Fibroblast of skin of left biceps (primary cell): ENCODE measurements around the gene NDOR1.

ENCODE experiments used
- DNase-seq, 2 experiments: peaks; one replicate each; pipeline ENCODE4 v3.0.0-alpha.2; 2013; ENCODE audit warnings: low read depth in 2 of 2

The NDOR1 gene

GRCh38 chr9:137167747-137168572 is 37.5 kb upstream of the NDOR1 start:
- no peak for DNase-seq

- DNase-seq: no peak
Observed at GRCh38 chr9:137168573-137168903, 37.0 kb upstream of the NDOR1 start.

GRCh38 chr9:137168904-137169856 is 36.3 kb upstream of the NDOR1 start:
- no peak for DNase-seq

GRCh38 chr9:137169896-137170358 is 35.6 kb upstream of the NDOR1 start, which contains the start of gene LRRC26:
TSS of gene LRRC26 (minus strand) at chr9:137170051. CDS start at chr9:137169943, 108 bp downstream.
- DNase-seq: no peak

- no peak for DNase-seq
Observed at GRCh38 chr9:137170486-137171148, 34.9 kb upstream of the NDOR1 start.

- DNase-seq: no peak
Observed at GRCh38 chr9:137171149-137171900, 34.2 kb upstream of the NDOR1 start.

GRCh38 chr9:137172901-137173795 is 32.4 kb upstream of the NDOR1 start:
- no peak for DNase-seq

- DNase-seq: no peak
Observed at GRCh38 chr9:137173796-137174664, 31.5 kb upstream of the NDOR1 start.

- no peak for DNase-seq
Observed at GRCh38 chr9:137174722-137175293, 30.7 kb upstream of the NDOR1 start.

GRCh38 chr9:137175345-137175961 is 30.0 kb upstream of the NDOR1 start:
- no peak for DNase-seq

- no peak for DNase-seq
Observed at GRCh38 chr9:137176302-137177182, 29.0 kb upstream of the NDOR1 start.

- DNase-seq: no peak
Observed at GRCh38 chr9:137178201-137178938, 27.1 kb upstream of the NDOR1 start.

- DNase-seq: no peak
Observed at GRCh38 chr9:137178939-137179630, 26.4 kb upstream of the NDOR1 start.

- no peak for DNase-seq
Observed at GRCh38 chr9:137179761-137180160, 25.7 kb upstream of the NDOR1 start.

- DNase-seq: no peak
Observed at GRCh38 chr9:137180491-137180890, 25.0 kb upstream of the NDOR1 start.

- DNase-seq: no peak
Observed at GRCh38 chr9:137181680-137182079, 23.8 kb upstream of the NDOR1 start.
